VCaP (cell line): ENCODE results near the gene SPAG6.
"Not testable (repeated sequence)": the region's sequence is repeated elsewhere in the genome, so short reads cannot be mapped to it uniquely, and the experiment has no call there.

Experiments
- H3K27ac ChIP-seq: fragments of 450-650 bp; 2 replicates; pipeline ENCODE4 v1.5.1; 2017
- CTCF ChIP-seq: fragments of 450-650 bp; conservative IDR thresholded peaks from 2 replicates; pipeline ENCODE4 v1.5.1; 2017; ENCODE audit warnings: mild to moderate bottlenecking, moderate library complexity

SPAG6 gene

GRCh38 chr10:22344781-22345300 is 455 bp upstream of the SPAG6 start:
- H3K27ac ChIP-seq, result no peak overlapping the region

DNA sequence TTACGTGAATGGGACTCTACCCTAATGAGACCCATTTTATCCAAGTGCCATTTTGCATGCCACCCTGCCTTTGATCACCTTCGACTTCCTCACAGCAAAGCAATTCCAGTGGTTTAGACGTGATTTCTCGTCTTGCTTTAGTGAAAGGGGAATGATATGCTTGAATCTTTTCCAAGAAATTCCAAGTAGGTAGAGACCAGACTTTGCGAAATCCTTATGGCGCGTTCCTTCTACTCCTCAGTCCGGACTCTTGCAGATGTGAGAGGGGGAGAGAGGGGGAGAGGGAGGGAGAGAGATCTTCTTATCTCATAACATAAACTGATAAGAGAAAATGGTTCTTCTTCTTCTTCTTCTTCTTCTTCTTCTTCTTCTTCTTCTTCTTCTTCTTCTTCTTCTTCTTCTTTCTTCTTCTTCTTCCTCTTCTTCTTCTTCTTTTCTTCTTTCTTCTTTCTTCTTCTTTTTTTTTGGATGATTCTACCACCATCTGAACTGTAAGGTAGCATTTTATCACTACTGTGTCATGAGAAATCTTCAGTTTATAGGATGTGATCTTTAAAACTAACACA is 883 bp downstream of the SPAG6 start:
- H3K27ac ChIP-seq, result no peak overlapping the region
- no peak for TF ChIP-seq CTCF

More at GRCh38 chr10:22344781-22345300, 455 bp upstream of the SPAG6 start:
- TF ChIP-seq CTCF, result no peak

DNA sequence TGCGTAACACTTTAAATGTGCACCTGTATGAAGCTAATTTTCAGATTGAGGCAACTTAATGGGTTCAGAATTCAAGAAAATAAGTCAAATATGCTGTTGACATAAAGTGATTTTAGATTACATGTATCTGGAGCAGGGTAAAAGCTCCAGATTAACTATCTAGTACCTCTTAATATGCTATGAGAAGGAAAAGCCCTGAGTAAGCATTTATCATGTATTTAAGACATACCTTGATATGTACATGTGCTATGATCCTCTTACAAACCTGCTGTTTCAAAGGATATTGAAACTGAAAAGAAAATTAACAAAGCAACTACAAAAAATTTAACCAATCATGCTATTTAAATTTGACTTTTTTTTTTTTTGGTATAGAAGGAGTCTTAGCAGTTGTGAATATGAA is 4.5 kb downstream of the SPAG6 start:
- no peak for TF ChIP-seq CTCF
- H3K27ac ChIP-seq, result no peak overlapping the region

DNA sequence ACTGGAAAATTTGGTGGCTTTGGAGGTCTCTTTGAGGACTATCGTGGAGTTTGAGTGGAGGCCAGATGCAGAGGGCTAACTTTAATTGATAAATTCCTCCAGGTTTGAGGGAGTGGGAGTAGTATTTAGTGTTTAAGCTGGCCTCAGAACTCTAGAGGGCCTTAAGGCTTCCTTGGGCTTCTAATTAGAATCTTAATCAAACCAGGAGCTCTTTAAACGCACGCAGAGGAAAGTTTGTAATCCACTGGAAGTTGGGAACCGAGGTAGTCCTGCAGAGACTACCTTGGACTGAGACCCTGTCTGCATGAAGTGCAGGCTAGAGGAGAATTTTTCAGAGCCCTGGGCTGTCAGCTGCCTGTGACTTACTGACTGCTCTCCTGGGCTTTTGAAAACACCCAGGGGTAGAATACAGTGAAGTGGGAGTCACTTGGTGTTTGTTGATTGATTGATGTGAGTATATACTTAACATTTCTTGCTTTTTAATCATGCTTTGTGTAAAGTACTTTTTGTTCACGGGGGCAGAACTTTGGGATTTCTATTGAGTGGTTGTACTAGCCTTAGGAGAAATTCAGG is 5.9 kb downstream of the SPAG6 start:
- no peak for TF ChIP-seq CTCF
- no peak overlapping the region for H3K27ac ChIP-seq

DNA sequence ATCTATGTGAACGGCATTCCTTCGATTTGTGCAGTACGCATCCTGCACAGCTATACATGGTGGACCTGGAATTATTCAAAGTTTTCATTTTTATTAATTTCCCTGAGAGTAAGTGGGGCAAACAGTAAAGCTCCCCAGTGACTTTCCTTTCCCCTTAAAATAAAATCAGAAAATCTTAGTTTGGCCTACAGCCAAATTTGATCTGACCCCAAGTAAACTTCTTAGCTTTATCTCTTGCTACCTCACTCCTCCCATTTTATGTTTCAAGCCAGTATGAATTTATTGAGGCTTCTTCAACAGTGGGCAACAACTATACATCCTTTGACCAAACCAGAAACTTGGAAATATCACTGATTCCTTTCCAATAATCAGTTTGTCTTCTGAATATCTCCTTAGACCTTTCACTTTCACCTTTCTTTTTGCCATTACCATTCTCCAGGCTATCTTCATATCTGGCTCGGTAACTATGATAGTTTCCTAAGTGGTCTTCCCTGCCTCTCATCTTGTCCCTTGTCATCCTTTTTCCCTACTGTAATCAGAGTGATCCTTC is 11.1 kb downstream of the SPAG6 start:
- TF ChIP-seq CTCF, result no peak
- no peak overlapping the region for H3K27ac ChIP-seq

DNA sequence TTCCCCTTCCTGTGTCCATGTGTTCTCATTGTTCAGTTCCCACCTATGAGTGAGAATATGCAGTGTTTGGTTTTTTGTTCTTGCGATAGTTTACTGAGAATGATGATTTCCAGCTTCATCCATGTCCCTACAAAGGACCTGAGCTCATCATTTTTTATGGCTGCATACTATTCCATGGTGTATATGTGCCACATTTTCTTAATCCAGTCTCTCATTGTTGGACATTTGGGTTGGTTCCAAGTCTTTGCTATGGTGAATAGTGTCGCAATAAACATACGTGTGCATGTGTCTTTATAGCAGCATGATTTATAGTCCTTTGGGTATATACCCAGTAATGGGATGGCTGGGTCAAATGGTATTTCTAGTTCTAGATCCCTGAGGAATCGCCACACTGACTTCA is 12.5 kb downstream of the SPAG6 start:
- not testable (repeated sequence) for H3K27ac ChIP-seq

- no peak for TF ChIP-seq CTCF
- no peak overlapping the region for H3K27ac ChIP-seq
These were observed 18.0 kb downstream of the SPAG6 start for GRCh38 chr10:22363305-22363704.

DNA sequence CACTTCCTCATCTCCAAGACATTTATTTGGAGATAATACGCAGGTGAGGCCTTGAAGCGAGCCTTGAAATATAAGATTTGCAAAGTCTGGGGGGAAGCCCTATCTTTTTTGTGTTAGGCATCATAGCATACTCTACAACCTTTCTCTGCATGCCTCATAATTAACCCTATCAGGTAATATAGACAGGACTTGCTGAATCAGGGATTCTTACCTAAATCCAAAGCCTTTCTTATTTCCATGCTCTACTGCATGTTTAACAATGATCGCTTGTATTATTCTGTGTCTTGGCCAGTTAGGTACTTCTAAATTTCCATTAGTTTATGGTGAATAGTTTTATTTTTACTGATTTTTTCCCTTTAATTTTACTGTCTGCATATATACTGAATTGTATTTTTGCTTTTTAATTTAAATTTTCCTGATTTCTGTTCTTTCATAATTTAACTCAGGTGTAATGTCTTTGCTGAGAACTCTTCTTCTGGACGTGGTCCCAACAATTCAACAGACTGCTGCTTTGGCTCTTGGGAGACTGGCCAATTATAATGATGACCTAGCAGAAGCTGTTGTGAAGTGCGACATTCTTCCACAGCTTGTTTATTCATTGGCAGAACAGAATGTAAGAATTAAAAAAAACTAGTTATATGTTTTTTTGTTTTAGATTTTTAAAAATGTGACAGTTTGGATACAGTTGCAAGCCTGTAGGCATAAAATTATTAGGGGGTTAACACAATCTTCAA is 19.3 kb downstream of the SPAG6 start:
- H3K27ac ChIP-seq, result no peak overlapping the region
- no peak for TF ChIP-seq CTCF
